Testis (tissue), 3 donors: ENCODE data around the gene MEIG1. TPM values are rescaled to one million over a fixed set of nuclear protein-coding genes. Genes with fewer than 3 reads are reported as not detected.
A peak's percentile ranks its signal among the peaks of the same experiment; 100 is the strongest.
"Not testable (repeated sequence)": the region's sequence is repeated elsewhere in the genome, so short reads cannot be mapped to it uniquely, and the experiment has no call there.

Experiments
- DNase-seq: peaks from one replicate; pipeline ENCODE4 v3.0.0-alpha.2; 2019
- H3K27ac ChIP-seq, 2 donors: fragments of 200-600 bp; sonication (generic); one replicate each; pipeline ENCODE4 v1.5.1; 2019
- H3K27me3 ChIP-seq: fragments of 200-600 bp; sonication (generic); one replicate; pipeline ENCODE4 v1.5.1; 2019
- H3K36me3 ChIP-seq: fragments of 200-600 bp; sonication (generic); one replicate; pipeline ENCODE4 v1.5.1; 2017; ENCODE audit warnings: low read depth; ENCODE audit errors: missing control alignments
- H3K4me1 ChIP-seq: fragments of 200-600 bp; sonication (generic); one replicate; pipeline ENCODE4 v1.5.1; 2019
- H3K4me3 ChIP-seq, 2 donors: fragments of 200-600 bp; sonication (generic); one replicate each; pipeline ENCODE4 v1.5.1; 2017 to 2019
- H3K9me3 ChIP-seq: fragments of 200-600 bp; sonication (generic); one replicate; pipeline ENCODE4 v1.5.1; 2017
- POLR2A ChIP-seq: fragments of 450-650 bp; IDR thresholded peaks from one replicate; pipeline ENCODE4 v1.6.1; 2017; ENCODE audit warnings: antibody characterized with exemption, mild to moderate bottlenecking, moderate library complexity
- WGBS, 2 donors: methylation state at CpG; one replicate each; pipeline ENCODE4 v1.1.5; 2018; 5-methylcytosine and 5-hydroxymethylcytosine counted together
- intact Hi-C: fragments of 100-400 bp; cut with DNase I; formaldehyde crosslinking; loops from one replicate; pipeline ENCODE4 v1.15.1; 2023; ENCODE audit warnings: low total_unique reads
- polyA plus RNA-seq: library from polyadenylated mRNA; stranded (reverse); fragments of 350-450 nt; fragmentation: Illumina TruSeq; extraction: RNeasy Lipid Tissue Mini Kit (QIAGEN cat#74804); gene quantifications from one replicate; pipeline ENCODE4 v1.2.3, GENCODE V29; 2014; ENCODE audit warnings: low read depth, low replicate concordance; ENCODE audit not compliant: insufficient read depth
- total RNA-seq, 2 donors: library from RNA; depleted of rRNA; stranded (reverse); fragments of >200 nt; gene quantifications; one replicate each; pipeline ENCODE4 v1.2.3, GENCODE V29; 2016
- TF ChIP-seq, protein P1 (sequence below), 3 experiments: fragments of 450-650 bp in 2 of 3; fragments of 200-600 bp in 1 of 3; sonication (generic) in 1 of 3; IDR thresholded peaks; one replicate each; pipeline ENCODE4 v1.5.1; 2016 to 2019; ENCODE audit warnings: antibody characterized with exemption in 3 of 3, mild to moderate bottlenecking in 2 of 3, moderate library complexity in 1 of 3

Gene MEIG1
- total and polyA plus RNA-seq, 3 donors from 2014 or later, result 3.6 to 33.1 (median 7.8) TPM

DNA sequence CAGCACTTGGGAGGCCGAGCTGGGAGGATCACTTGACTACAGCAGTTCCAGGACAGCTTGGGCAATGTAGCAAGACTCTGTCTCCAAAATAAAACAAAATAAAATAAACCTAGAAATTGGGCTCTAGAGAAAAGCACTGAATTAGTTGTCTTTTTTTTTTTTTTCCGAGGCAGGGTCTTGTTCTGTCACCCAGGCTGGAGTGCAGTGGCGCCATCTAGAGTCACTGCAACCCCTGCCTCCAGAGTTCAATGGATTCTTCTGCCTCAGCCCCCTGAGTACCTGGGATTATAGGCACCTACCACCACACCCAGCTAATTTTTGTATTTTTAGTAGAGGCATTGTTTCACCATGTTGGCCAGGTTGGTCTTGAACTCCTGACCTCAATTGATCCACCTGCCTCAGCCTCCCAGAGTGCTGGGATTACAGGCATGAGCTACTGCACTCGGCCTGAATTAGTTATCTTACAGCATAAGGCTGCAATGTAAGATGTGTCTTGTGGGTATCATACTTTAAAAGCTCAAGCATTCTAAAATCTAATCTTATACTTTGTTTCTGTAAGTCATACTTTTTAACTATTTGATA is 12.8 kb downstream of the MEIG1 start:
- H3K4me1 ChIP-seq, result no peaks in the 10 kb centered on the region
- no peak overlapping the region for H3K4me3 ChIP-seq
- intact Hi-C loops, result no loop called here
- TF ChIP-seq, protein P1, sequence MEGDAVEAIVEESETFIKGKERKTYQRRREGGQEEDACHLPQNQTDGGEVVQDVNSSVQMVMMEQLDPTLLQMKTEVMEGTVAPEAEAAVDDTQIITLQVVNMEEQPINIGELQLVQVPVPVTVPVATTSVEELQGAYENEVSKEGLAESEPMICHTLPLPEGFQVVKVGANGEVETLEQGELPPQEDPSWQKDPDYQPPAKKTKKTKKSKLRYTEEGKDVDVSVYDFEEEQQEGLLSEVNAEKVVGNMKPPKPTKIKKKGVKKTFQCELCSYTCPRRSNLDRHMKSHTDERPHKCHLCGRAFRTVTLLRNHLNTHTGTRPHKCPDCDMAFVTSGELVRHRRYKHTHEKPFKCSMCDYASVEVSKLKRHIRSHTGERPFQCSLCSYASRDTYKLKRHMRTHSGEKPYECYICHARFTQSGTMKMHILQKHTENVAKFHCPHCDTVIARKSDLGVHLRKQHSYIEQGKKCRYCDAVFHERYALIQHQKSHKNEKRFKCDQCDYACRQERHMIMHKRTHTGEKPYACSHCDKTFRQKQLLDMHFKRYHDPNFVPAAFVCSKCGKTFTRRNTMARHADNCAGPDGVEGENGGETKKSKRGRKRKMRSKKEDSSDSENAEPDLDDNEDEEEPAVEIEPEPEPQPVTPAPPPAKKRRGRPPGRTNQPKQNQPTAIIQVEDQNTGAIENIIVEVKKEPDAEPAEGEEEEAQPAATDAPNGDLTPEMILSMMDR (IDR thresholded peaks at IDR 0.05), result peak in 1 of 3 experiments; percentile 36
- TF ChIP-seq POLR2A, result no peak
- H3K27ac ChIP-seq, result no peak overlapping the region
- H3K36me3 ChIP-seq, result no peaks in the 10 kb centered on the region
- peak; percentile 39 for DNase-seq
- no peaks in the 10 kb centered on the region for H3K27me3 ChIP-seq
- H3K9me3 ChIP-seq, result no peaks in the 10 kb centered on the region
- WGBS, 2 donors, result 66 to 76% methylated on average over 4 of the region's 4 CpGs

DNA sequence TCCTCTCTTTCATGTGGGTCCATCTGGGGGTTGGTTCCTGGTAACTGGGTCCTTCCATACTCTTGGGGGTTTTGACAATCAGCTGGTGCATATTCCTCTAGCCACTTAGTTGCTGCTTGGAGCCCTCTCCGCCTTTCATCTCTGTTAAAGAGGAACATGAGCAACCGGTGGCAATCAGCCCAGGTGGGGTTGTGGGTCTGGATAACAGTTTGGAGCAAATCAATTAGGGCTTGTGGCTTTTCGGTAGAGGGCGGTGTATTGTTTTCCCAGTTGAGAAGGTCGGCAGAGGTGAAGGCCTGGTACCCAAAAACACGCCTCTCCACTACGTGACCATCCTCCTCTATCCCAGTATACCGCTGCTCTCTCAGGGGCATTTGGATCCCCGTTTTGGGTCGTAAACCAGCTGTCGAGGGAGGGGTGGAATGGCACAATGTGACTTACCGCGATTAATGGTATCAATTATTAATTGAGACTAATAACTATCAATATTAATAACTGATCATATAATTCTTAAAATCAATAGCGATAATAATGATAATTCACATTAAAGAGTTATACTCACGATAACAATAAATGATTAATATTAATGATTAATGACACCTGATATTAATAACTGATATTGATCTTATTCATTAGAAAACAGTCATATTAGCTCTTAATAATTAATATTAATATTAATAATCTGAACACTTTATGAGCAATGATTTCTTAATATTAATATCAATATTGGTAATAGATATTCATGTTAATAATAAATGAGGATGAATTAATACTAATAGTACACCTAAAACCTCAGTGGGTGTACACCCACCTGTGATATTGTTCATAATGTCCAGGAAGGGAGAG is 15.2 kb downstream of the MEIG1 start:
- H3K9me3 ChIP-seq, H3K4me1 ChIP-seq, H3K4me3 ChIP-seq, DNase-seq, intact Hi-C loops, H3K27me3 ChIP-seq, H3K36me3 ChIP-seq, H3K27ac ChIP-seq: not testable (repeated sequence)
- 40 to 43% methylated on average over 15 of the region's 15 CpGs for WGBS, 2 donors

DNA sequence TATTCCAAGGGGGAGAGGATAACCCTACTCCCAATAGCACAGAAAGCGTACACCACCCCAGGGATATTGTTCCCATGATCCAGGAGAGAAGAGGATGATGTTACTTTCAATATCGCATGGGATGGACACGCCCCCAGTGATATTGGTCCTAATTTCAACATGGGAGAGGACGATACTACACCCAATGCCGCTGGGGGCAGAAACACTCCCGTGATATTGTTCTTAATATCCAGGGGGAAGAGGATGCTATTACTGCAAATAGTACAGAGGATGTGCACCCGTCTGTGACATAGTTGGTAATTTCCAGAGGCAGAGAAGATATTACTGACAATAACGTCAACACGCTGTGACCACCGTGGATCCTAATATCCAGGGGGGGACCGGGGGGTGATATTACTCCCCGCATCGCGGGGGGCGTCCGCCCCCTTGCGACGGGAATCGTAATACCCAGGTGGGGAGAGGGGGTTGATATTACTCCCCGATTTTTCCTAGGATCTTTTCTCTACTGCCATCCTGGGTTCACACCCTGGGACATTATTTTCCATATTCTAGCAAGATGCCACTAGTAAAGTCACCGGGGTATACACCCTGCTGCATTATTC is 16.6 kb downstream of the MEIG1 start:
- TF ChIP-seq, protein P1 (IDR thresholded peaks at IDR 0.05), result no peak
- no peak for TF ChIP-seq POLR2A
- no peak for DNase-seq
- Histone ChIP-seq H3K27ac (no peak overlapping the region), H3K4me3 (no peak overlapping the region), H3K36me3 (no peaks in the 10 kb centered on the region), H3K4me1 (no peaks in the 10 kb centered on the region), H3K9me3 (no peaks in the 10 kb centered on the region), H3K27me3 (no peaks in the 10 kb centered on the region)
- intact Hi-C loops, result no loop called here
- WGBS, 2 donors, result 14 to 23% methylated on average over 20 to 21 of the region's 21 CpGs

DNA sequence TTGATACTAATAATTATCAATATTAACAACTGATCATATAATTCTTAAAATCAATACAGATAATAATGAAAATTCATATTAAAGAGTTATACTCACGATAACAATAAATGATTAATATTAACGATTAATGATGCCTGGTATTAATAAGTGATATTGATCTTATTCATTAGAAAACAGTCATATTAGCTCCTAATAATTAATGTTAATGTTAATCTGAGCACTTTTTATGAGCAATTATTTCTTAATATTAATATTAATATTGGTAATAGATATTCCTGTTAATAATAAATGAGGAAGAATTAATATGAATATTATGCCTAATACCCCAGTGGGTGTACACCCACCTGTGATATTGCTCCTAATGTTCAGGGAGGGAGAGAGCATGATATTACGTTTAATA is 23.6 kb downstream of the MEIG1 start:
- Histone ChIP-seq H3K27me3 (no peaks in the 10 kb centered on the region), H3K27ac (no peak overlapping the region), H3K36me3 (no peaks in the 10 kb centered on the region), H3K4me3 (no peak overlapping the region), H3K9me3 (no peaks in the 10 kb centered on the region), H3K4me1 (no peaks in the 10 kb centered on the region)
- 64 to 71% methylated on average over 3 of the region's 3 CpGs for WGBS, 2 donors
- intact Hi-C loops, result no loop called here
- TF ChIP-seq, protein P1 (IDR thresholded peaks at IDR 0.05), result no peak
- TF ChIP-seq POLR2A, result no peak
- DNase-seq, result no peak

DNA sequence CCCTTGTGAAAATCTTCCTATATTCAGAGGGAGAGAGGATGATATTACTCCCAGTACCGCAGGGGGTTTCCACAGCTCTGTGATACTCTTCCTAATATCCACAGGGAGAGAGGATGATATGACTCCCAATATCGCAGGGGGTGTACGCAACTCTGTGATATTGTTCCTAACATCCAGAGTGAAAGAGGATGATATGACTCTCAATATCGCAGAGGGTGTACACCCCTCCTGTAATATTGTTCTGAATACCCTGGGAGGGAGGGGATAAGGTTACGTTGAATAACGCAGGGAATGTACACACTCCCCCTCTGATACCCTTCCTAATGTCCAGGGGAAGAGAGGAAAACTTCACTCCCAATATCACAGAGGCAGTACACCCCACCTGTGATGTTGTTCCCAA is 30.4 kb downstream of the MEIG1 start:
- H3K9me3 ChIP-seq, H3K4me3 ChIP-seq, H3K4me1 ChIP-seq, H3K27me3 ChIP-seq, intact Hi-C loops, H3K27ac ChIP-seq, H3K36me3 ChIP-seq, DNase-seq: not testable (repeated sequence)
- WGBS, 2 donors, result 53 to 77% methylated on average over 6 of the region's 6 CpGs
